Activated T-helper 2 cell treated with anti-CD3 and anti-CD28 coated beads, Interferon-gamma antibody, Interleukin-2, Interleukin-4, amounts not matched to agents 10 μg/mL and 5 μg/mL and 100 μg/mL, durations not matched to agents 14 hours and 24 hours and 36 hours (primary cell): ENCODE data around the gene POLR2J. TPM values are rescaled to one million over a fixed set of nuclear protein-coding genes. Genes with fewer than 3 reads are reported as not detected.
A peak's percentile ranks its signal among the peaks of the same experiment; 100 is the strongest.
"Not testable (repeated sequence)": the region's sequence is repeated elsewhere in the genome, so short reads cannot be mapped to it uniquely, and the experiment has no call there.

Experiments used
- DNase-seq: peaks from one replicate; pipeline ENCODE4 v3.0.0; 2021; ENCODE audit warnings: low spot score
- H3K27ac Mint-ChIP-seq: one replicate; pipeline ENCODE4 v1.8.0; 2021; ENCODE audit warnings: mixed read lengths
- H3K27me3 Mint-ChIP-seq: one replicate; pipeline ENCODE4 v1.8.0; 2021; ENCODE audit warnings: low read depth, mixed read lengths
- H3K36me3 Mint-ChIP-seq: one replicate; pipeline ENCODE4 v1.8.0; 2021; ENCODE audit warnings: low read depth, mixed read lengths
- H3K4me1 Mint-ChIP-seq: one replicate; pipeline ENCODE4 v1.8.0; 2021; ENCODE audit warnings: low read depth, mixed read lengths
- H3K4me3 Mint-ChIP-seq: one replicate; pipeline ENCODE4 v1.8.0; 2021; ENCODE audit warnings: low read depth, mild to moderate bottlenecking, moderate library complexity, mixed read lengths
- H3K9me3 Mint-ChIP-seq: one replicate; pipeline ENCODE4 v1.8.0; 2021; ENCODE audit warnings: mixed read lengths
- intact Hi-C: fragments of 100-400 bp; cut with micrococcal nuclease; formaldehyde crosslinking; loops from one replicate; pipeline ENCODE4 v1.15.1; 2023
- total RNA-seq: library from RNA; stranded (reverse); gene quantifications from 2 replicates; pipeline ENCODE4 v1.2.3, GENCODE V29; 2022

Gene POLR2J
- total RNA-seq, 1 donor from 2014 or later, result 52.2 TPM

DNA sequence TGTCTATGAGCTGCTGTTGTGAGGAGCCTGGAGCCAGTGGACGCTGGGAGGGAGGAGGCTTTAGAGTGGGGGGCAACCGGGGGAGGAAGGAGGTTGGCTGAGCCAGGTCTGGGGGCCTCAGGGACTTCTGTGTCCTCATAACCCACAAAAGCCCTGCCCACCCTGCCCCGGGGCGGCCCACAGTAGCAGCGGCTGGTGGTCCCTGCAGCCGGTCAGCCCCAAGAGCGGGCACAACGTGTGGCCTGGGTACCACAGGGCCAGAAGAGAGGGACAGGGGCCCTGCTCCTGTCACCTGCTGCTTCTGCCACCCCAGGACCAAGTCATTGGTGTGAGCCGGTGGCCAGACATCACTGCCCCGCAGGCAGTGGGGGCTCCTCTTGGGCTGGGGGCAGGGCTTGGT lies 3.2 kb upstream of the POLR2J start:
- H3K36me3 Mint-ChIP-seq, H3K4me3 Mint-ChIP-seq, DNase-seq, H3K27me3 Mint-ChIP-seq, intact Hi-C loops, H3K27ac Mint-ChIP-seq, H3K4me1 Mint-ChIP-seq, H3K9me3 Mint-ChIP-seq: not testable (repeated sequence)

DNA sequence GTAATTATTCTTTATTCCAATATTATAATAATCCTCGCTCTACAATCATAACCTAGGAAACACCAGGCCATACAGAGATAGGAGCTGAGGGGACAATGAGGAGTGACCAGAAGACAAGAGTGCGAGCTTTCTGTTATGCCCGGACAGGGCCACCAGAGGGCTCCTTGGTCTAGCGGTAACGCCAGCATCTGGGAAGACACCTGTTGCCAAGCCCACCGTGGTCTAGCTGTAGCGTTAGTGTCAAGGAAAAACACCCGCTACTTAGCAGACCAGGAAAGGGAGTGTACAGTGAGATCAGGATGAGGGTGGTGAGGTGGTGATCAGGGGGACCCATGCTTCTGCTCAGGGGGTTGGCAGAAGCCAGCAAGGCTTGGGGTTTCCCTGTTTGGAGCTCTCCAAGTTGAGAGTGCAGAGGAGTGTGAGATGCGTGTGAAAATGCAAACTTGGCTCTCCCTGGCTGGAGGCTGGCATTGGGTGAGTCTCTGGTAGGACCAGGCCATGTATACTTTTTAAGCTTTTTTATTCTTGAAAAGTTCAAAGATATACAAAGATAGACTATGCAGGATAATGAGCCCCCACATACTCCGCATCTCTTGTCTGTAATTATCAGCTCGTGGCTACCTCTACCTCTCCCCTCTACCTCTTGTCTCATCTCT lies 1.4 kb upstream of the POLR2J start:
- H3K4me1 Mint-ChIP-seq, H3K36me3 Mint-ChIP-seq, H3K4me3 Mint-ChIP-seq, H3K9me3 Mint-ChIP-seq, H3K27ac Mint-ChIP-seq, intact Hi-C loops, H3K27me3 Mint-ChIP-seq: not testable (repeated sequence)
- peak; percentile 23 for DNase-seq

DNA sequence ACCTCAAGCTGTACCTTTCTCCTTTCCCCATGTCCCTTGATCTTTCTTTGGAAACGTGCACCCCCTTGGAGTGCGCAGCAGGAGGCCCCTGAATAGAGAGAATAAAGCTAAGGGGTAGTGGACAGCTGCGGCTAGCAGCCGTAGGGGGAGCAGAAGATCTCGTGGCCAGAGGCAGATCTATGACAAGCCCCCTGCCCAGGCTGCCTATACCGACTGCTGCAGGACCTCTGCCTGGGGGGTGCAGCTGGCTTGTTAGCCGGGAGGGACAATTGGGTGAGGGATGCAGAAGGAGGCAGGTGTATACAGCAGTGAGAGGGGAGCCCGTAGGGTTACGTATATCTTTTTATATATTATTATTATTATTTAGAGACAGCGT lies 475 bp upstream of the POLR2J start:
- H3K27me3 Mint-ChIP-seq, DNase-seq, H3K27ac Mint-ChIP-seq, H3K9me3 Mint-ChIP-seq, intact Hi-C loops, H3K36me3 Mint-ChIP-seq, H3K4me3 Mint-ChIP-seq, H3K4me1 Mint-ChIP-seq: not testable (repeated sequence)

GRCh38 chr7:102474736-102475435 lies 3.8 kb downstream of the POLR2J start:
- H3K4me3 Mint-ChIP-seq, intact Hi-C loops, H3K9me3 Mint-ChIP-seq, H3K27me3 Mint-ChIP-seq, H3K27ac Mint-ChIP-seq, H3K4me1 Mint-ChIP-seq, DNase-seq: not testable (repeated sequence)
- H3K36me3 Mint-ChIP-seq, result peaks cover 15% of the 10 kb centered on the region

DNA sequence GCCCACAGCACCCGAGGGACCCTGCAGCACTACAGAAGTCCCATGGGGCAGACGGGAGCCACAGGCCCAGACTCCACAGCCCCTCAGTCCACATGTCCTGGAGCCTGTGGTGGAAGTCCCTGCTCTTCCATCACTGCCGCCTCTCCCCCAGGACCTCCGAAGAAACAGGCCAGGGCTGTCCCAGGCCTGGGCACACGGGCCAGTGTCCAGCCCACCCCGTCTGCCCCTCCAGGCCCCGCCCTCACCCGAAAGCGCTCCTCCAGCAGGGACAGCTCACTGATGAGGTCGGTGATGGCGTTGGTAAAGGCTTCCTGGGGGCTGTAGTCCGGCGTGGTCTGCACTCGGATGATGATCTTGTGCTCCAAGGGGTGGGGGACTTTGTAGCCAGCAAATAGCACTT lies 4.6 kb downstream of the POLR2J start:
- H3K4me3 Mint-ChIP-seq, intact Hi-C loops, H3K27ac Mint-ChIP-seq, H3K4me1 Mint-ChIP-seq, H3K27me3 Mint-ChIP-seq, DNase-seq, H3K9me3 Mint-ChIP-seq: not testable (repeated sequence)
- H3K36me3 Mint-ChIP-seq, result peaks cover 15% of the 10 kb centered on the region

GRCh38 chr7:102473271-102473991 lies 5.3 kb downstream of the POLR2J start:
- H3K27me3 Mint-ChIP-seq, result no peaks in the 10 kb centered on the region
- H3K27ac Mint-ChIP-seq, result no peak overlapping the region
- DNase-seq, result no peak
- intact Hi-C loops, result no loop called here
- no peaks in the 10 kb centered on the region for H3K9me3 Mint-ChIP-seq
- H3K4me3 Mint-ChIP-seq, result no peak overlapping the region
- H3K4me1 Mint-ChIP-seq, result no peaks in the 10 kb centered on the region
- H3K36me3 Mint-ChIP-seq, result peaks cover 15% of the 10 kb centered on the region

DNA sequence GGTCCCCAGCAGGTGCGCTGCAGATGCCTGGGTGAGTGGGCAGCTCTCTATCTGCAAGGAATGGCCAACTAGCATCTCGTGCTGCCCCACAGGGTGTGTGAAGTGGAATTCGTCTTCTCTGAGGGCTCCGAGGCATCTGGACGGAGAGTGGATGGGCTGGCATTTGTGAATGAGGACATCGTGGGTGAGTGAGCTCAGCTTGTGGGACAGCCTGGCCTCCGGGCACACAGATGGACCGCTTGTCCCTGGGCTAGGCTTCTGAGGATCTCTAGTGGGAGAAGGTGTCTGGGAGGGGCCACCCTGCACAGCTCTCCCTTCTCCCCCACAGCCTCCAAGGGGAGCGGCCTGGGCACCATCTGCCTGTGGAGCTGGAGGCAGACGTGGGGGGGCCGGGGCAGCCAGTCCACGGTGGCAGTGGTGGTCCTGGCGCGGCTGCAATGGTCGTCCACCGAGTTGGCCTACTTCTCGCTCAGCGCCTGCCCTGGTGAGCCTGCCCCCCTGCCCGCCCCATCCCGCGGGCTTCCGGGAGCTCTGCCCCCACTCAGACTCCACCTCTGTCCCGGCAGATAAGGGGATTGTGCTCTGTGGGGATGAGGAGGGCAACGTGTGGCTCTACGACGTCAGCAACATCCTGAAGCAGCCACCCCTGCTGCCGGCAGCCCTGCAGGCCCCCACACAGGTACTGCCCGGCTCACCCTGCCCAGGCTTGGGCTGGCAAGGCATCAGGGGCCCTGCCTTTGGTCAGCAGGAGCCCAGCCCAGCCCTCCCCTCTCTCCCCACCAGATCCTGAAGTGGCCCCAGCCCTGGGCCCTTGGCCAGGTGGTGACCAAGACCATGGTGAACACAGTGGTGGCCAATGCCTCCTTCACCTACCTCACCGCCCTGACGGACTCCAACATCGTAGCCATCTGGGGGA lies 6.3 kb downstream of the POLR2J start:
- H3K9me3 Mint-ChIP-seq, result no peaks in the 10 kb centered on the region
- no peak overlapping the region for H3K27ac Mint-ChIP-seq
- peaks cover 15% of the 10 kb centered on the region for H3K36me3 Mint-ChIP-seq
- no peaks in the 10 kb centered on the region for H3K4me1 Mint-ChIP-seq
- DNase-seq, result no peak
- H3K4me3 Mint-ChIP-seq, result no peak overlapping the region
- intact Hi-C loops, result no loop called here
- no peaks in the 10 kb centered on the region for H3K27me3 Mint-ChIP-seq

- Mint-ChIP-seq H3K4me3 (no peak overlapping the region), H3K4me1 (peaks cover 2% of the 10 kb centered on the region), H3K27me3 (no peaks in the 10 kb centered on the region), H3K27ac (no peak overlapping the region), H3K36me3 (peaks cover 15% of the 10 kb centered on the region), H3K9me3 (no peaks in the 10 kb centered on the region)
- intact Hi-C loops, result no loop called here
- no peak for DNase-seq
Observed at GRCh38 chr7:102471791-102472125, 7.0 kb downstream of the POLR2J start.

DNA sequence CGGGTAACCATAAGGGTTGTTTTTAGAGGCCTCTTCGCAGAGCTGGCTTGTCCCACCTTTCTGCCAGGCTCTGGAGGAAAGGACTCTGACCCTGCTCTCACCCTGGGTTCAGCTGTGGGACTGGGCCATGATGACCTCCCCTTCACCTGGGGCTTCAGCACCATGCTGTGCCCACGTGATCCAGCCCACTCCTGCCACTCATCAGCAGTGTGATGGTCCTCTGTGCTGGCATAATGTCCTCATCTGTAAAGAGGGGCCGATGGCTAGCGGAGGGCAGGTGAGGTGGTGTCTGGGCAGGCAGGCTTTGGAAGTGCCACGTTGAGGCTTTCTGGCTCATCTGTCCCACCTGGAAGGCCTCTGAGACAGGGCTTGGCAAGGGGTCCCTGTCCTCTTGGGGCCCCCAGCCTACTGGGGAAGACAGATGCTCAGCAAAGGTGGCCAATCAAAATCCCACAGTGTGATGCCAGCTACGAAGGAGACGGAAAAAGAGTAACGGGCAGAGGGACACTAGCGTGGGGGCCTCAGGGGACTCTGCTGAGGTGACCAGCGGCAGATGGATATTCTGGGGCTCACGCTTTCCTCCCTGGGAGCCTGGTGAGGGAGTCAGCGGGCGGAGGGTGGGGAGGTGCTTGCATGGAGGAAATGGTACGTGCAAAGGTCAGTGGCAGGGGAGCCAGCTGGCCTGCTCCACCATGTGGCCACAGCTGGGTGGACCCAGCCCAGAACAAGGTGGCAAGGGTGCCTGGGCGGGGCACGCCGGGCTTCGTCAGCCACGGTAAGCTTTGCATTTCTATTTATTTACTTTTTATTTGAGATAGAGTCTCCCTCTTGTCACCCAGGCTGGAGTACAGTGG lies 8.5 kb downstream of the POLR2J start:
- Mint-ChIP-seq H3K4me1 (peaks cover 12% of the 10 kb centered on the region), H3K27ac (no peak overlapping the region), H3K27me3 (no peaks in the 10 kb centered on the region), H3K9me3 (no peaks in the 10 kb centered on the region), H3K4me3 (no peak overlapping the region), H3K36me3 (peaks cover 15% of the 10 kb centered on the region)
- intact Hi-C loops, result no loop called here
- no peak for DNase-seq

DNA sequence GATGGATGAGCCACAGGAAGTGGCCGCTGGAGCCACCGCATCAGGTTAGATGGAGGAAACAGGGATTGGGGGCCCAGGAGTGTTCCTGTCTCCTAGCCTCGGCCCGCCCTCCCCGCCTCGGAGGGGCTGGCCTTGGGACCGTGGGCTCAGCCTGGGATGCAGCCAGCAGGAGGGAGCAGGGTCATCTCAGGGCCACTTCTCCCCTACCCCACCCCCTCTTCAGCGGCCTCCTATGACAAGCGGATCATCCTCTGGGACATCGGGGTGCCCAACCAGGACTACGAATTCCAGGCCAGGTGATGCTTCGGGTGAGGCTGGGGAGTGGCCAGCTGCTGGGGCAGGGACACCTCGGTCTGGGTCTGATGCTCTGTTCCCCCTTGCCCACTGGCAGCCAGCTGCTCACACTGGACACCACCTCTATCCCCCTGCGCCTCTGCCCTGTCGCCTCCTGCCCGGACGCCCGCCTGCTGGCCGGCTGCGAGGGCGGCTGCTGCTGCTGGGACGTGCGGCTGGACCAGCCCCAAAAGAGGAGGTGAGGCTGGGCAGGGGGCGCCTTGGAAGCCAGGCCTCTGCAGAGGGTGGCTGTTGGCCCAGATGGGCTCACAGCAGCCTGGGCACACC lies 9.3 kb downstream of the POLR2J start:
- intact Hi-C loops, result no loop called here
- no peaks in the 10 kb centered on the region for H3K9me3 Mint-ChIP-seq
- H3K36me3 Mint-ChIP-seq, result peaks cover 15% of the 10 kb centered on the region
- no peaks in the 10 kb centered on the region for H3K27me3 Mint-ChIP-seq
- H3K4me3 Mint-ChIP-seq, result no peak overlapping the region
- DNase-seq, result no peak
- no peak overlapping the region for H3K27ac Mint-ChIP-seq
- H3K4me1 Mint-ChIP-seq, result peaks cover 12% of the 10 kb centered on the region

GRCh38 chr7:102468478-102469350 lies 10.0 kb downstream of the POLR2J start:
- Mint-ChIP-seq H3K27ac (no peak overlapping the region), H3K4me1 (peaks cover 18% of the 10 kb centered on the region), H3K4me3 (no peak overlapping the region), H3K9me3 (no peaks in the 10 kb centered on the region), H3K36me3 (peaks cover 15% of the 10 kb centered on the region), H3K27me3 (no peaks in the 10 kb centered on the region)
- intact Hi-C loops, result no loop called here
- DNase-seq, result no peak
